Lower leg skin (tissue), 3 donors: ENCODE data around the gene FLII.

Source experiments
- CTCF ChIP-seq, 3 donors: fragments of 450-650 bp; IDR thresholded peaks; one replicate each; pipeline ENCODE4 v1.5.1; 2016; ENCODE audit warnings: antibody characterized with exemption in 3 of 3, mild to moderate bottlenecking in 3 of 3, moderate library complexity in 2 of 3
- POLR2A ChIP-seq, 2 donors: fragments of 450-650 bp; IDR thresholded peaks; one replicate each; pipeline ENCODE4 v1.6.1; 2016 to 2017; ENCODE audit warnings: antibody characterized with exemption in 2 of 2, mild to moderate bottlenecking in 1 of 2, moderate library complexity in 1 of 2

GRCh38 chr17:18256351-18256750 lies 2.2 kb downstream of the FLII start:
- TF ChIP-seq CTCF (IDR thresholded peaks at IDR 0.05) (no peak), POLR2A (IDR thresholded peaks at IDR 0.05) (no peak)
